ENCODE results near the gene PNRC2.

Gene PNRC2

GRCh38 chr1:23959461-23960290 is at the start of gene PNRC2:
Gene PNRC2 (plus strand): TSS chr1:23959828. CDS start chr1:23961458, 1,630 bp downstream.
- peak; percentile 94 for DNase-seq

GRCh38 chr1:23910144-23910543 is 49.5 kb upstream of the PNRC2 start:
- no peak for DNase-seq

GRCh38 chr1:23910553-23911246 is 48.9 kb upstream of the PNRC2 start:
- peak; percentile 13 for DNase-seq

- no peak for DNase-seq
Observed at GRCh38 chr1:23911921-23912320, 47.7 kb upstream of the PNRC2 start.

GRCh38 chr1:23913212-23913880 is 46.3 kb upstream of the PNRC2 start, which contains the start of gene CNR2:
Gene CNR2 (minus strand): TSS chr1:23913362. CDS start chr1:23875617, 37,745 bp downstream.
- peak; percentile 37 for DNase-seq

GRCh38 chr1:23914921-23915320 is 44.7 kb upstream of the PNRC2 start:
- DNase-seq, result no peak

GRCh38 chr1:23915466-23915865 is 44.2 kb upstream of the PNRC2 start:
- no peak for DNase-seq

GRCh38 chr1:23916209-23917131 is 43.2 kb upstream of the PNRC2 start:
- peak; percentile 59 for DNase-seq

- DNase-seq, result no peak
Observed at GRCh38 chr1:23922321-23922943, 37.2 kb upstream of the PNRC2 start.

- DNase-seq, result no peak
Observed at GRCh38 chr1:23923592-23924499, 35.8 kb upstream of the PNRC2 start.

GRCh38 chr1:23924601-23925000 is 35.0 kb upstream of the PNRC2 start:
- DNase-seq, result no peak

- no peak for DNase-seq
Observed at GRCh38 chr1:23925279-23925678, 34.3 kb upstream of the PNRC2 start.

- no peak for DNase-seq
Observed at GRCh38 chr1:23927097-23927496, 32.5 kb upstream of the PNRC2 start.

- DNase-seq, result no peak
Observed at GRCh38 chr1:23928789-23929188, 30.8 kb upstream of the PNRC2 start.

GRCh38 chr1:23930270-23930669 is 29.4 kb upstream of the PNRC2 start:
- no peak for DNase-seq

GRCh38 chr1:23930861-23931490 is 28.7 kb upstream of the PNRC2 start:
- no peak for DNase-seq

GRCh38 chr1:23931491-23931880 is 28.1 kb upstream of the PNRC2 start:
- no peak for DNase-seq

GRCh38 chr1:23936481-23937176 is 23.0 kb upstream of the PNRC2 start:
- DNase-seq, result no peak

GRCh38 chr1:23947366-23947765 is 12.3 kb upstream of the PNRC2 start:
- DNase-seq, result no peak

GRCh38 chr1:23953020-23953419 is 6.6 kb upstream of the PNRC2 start:
- no peak for DNase-seq

All from CD4-positive, alpha-beta T cell treated with Interleukin-4 for 4 hours (primary cell).